ENCODE data around the gene SIAH3. TPM values are rescaled to one million over a fixed set of nuclear protein-coding genes. Genes with fewer than 3 reads are reported as not detected.

Gene SIAH3
- polyA plus RNA-seq, 5 donors = 0.04 to 0.22 (median 0.15) TPM

GRCh38 chr13:45863709-45864590, 12.4 kb upstream of the SIAH3 start:
- no peak for DNase-seq

DNA sequence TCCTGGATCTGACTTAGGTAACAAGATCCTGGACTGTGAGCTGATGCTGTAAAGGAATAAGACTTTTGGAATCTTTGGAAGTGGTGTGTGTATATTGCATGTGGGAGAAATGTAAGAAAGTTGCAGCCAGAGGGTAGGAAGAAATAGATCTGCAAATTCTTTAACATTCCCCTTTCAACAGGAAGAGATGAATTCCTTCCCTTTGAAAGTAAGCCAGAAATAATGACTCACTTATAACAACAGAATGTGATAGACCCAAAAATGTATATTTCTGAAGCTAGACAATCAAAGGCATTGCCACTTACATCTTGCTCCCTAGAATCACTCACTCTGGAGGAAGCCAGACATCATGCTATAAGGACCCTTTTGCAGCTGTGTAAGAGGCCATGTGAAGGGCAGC, 9.8 kb upstream of the SIAH3 start:
- DNase-seq = no peak

- DNase-seq = no peak
Measured at GRCh38 chr13:45860240-45860639, 8.7 kb upstream of the SIAH3 start.

GRCh38 chr13:45859705-45860104, 8.2 kb upstream of the SIAH3 start:
- DNase-seq = no peak

DNA sequence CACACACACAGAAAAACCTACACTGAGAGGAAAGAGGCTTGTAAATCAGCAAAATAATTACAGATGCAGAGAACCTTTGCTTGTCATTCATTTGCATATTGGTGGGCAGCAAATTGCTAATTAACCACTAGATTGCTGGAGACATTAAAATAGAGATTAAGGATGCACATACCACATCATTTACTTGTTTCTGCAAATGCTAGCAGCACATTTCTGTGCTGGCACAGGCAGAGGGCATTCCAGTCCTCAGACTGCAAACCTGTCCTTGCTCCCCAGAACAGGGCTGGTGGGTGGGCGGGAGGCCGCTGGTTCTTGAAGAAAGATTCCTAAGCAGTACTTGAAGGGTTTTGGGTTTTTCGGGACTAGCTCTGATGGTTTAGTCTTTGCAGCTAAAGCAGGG, 941 bp upstream of the SIAH3 start:
- DNase-seq = no peak

GRCh38 chr13:45851956-45852355, 403 bp upstream of the SIAH3 start:
- no peak for DNase-seq

GRCh38 chr13:45850027-45850613, 1.4 kb downstream of the SIAH3 start:
- no peak for DNase-seq

GRCh38 chr13:45849408-45849807, 2.1 kb downstream of the SIAH3 start:
- no peak for DNase-seq

- DNase-seq = peak in 1 of 2 donors; percentile 16
Measured at GRCh38 chr13:45847554-45848224, 3.9 kb downstream of the SIAH3 start.

DNA sequence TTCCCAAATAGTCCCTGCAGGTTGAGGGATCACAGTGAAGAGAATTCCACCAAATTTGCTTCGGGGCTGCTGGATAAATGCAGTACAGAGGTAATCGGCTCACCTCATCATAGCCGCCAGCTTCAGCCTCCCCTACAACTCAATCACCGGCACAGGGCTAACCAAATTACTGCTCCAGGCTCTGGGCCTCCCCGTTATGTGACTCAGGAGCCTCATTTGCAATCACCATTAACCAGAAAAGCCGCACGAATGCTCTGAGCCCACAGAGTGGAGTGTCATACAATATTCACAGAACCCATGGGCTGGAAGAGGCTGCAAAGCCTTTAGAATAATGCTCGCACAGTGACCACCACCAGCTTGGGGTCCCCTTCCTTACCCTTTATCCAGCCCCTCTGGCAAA, 4.9 kb downstream of the SIAH3 start:
- DNase-seq = no peak

GRCh38 chr13:45838171-45838745, 13.3 kb downstream of the SIAH3 start:
- no peak for DNase-seq

DNA sequence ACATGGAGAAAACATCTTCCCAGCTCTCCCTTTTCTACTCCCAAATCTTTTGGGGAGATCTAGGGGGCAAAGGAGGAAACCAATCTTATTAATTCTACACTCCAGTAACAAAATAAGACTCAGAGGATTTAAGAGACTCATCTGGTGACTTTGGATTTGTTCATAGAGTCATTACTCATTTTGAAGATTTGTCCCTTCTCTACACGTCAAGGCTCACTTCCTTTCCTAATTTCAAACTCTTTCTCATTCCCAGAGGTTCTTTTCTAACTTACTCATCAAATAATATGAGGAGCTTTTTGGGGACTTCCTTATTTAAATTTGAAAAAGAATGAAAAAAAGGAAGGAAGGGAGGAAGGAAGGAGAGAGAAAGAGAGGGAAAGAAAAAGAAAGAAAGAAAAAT, 14.4 kb downstream of the SIAH3 start:
- DNase-seq = no peak

- no peak for DNase-seq
Measured at GRCh38 chr13:45834411-45834994, 17.1 kb downstream of the SIAH3 start.

DNA sequence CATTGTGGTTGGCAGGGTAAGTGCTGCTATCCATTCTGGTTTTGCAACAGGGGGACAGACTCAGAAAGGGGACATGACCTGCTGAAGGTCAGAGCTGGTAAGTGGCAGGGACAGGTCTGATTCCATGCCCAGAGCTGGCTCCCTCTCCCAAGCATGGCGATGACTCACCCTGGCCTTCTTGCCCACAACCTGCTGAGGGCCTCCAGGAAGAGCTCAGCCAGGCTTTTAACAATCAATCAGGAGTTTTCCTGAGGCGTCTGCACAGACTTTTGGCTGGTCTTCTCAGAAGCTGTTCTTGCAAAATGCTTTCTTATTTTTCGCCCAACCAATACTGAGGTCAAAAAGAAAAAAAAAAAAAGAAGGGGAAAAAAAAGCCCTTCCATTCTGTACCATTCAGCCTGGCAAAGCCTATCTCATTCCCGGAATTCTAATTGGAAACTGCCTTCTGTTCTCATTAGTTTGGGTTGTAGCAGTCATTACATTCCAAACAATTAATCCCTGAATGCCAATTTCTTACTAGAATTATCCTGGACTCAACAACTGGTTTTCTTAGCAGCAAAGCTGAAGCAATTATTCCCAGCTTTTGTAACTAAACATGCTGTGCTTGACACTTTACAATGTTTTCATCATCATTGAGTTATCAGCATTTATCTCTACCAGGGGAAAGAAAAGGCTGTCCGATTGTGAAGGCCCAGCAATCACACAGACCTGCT, 17.7 kb downstream of the SIAH3 start:
- DNase-seq = no peak

DNA sequence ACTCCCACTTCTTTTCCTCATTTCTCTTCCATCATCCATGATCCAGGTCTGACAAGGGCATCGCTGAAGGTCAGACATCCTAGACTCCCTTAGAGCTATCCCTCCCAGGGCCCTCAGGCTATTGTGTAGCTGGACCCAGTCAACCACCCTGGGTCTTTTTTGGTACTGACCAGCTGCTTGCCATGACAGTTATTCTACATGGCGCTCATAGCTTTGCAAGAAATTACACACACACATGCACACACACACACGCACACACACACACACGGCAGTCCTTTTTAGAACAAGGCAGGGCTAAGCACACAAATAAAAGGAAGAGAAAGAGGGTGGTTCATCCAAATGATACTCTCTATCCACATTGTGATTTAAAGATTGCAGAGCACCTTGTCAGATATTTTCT, 18.3 kb downstream of the SIAH3 start:
- DNase-seq = no peak

DNA sequence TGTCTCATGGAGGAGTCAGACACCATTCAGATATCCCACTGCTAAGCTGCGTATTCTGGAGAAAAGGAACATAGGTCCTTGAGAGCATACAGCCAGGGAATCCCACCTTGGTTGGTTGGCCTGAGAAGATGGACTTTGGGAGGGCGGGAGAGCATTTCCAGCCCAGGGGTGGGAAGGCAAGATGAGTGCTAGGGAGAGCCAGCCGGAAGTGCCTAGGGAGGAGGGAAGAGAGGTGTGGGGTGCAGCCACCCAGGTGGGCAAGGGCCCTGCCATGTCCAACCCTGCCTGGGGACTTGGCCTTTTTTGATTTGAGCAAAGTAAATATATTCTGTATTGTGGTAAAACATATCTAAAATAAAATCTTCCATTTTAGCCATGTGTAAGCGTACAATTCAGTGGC, 19.7 kb downstream of the SIAH3 start:
- DNase-seq = no peak

DNA sequence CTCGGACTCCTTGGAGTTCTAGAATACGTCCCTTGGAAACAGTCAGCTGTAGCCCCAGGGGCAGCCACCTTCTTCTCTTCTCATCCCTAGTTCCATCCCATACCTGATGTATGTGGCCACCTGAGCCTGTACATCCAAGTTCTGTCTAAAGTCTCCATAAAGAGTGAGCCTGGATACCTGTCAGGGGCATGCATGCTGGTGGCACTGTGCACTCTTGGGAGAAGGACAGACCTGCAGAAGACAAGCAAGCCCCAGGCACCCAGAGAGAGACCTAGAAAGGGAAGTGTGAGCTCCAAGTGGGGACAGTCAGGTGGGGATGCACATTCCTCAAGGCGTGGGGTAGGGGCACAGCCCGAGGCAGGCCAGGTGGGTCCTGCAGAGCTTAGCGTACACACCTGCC, 21.4 kb downstream of the SIAH3 start:
- no peak for DNase-seq

DNA sequence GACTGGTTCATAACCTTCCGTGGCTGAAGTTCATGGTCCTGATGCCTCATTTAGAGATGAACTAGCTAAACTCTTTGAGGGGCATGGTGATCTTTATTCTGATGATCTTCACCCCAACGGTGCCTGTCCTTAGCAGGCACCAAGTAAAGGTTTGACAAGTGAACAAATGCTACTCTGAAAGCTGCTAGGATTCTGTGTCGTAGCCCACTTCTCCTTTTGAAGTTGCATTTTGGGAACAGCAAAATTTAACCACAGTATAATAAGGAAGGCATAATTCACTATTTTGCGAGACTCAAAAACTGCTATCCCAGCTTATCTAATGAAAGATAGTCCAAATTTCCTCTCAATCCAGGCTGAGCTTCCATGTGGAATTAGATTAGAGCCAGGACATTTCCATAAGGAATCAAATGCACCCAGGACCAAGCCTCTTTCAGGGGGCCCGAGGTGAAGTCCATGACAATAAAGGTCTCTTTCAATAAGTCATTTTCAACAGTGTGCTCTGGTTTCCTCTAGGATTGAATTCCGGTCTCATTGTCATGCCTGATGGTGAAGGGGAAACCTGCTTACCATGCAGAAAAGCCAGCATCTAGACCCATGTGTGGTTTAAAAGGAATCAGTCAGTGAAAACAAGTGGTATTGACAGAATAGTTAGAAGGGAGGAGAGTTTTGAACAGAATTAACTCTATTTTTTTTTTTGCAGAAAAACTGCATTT, 23.1 kb downstream of the SIAH3 start:
- no peak for DNase-seq

- DNase-seq = no peak
Measured at GRCh38 chr13:45827318-45827717, 24.2 kb downstream of the SIAH3 start.

GRCh38 chr13:45826731-45827130, 24.8 kb downstream of the SIAH3 start:
- DNase-seq = no peak

DNA sequence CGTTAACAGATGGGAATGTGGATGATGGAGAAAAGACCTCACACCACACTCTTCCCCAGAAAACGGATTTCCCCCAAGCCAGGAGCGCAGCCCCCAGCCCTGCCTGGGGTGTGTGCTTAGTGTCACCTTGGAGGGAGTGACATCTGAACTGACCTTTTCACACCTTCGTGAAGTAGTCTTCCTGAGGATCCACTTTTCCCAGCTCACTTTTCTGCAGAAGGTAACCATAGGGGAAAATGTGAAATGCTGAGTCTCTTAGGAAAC, 26.2 kb downstream of the SIAH3 start:
- no peak for DNase-seq

Measured in right lung (tissue), 5 donors.